Measurements from ENCODE around the gene HERPUD1. TPM values are rescaled to one million over a fixed set of nuclear protein-coding genes. Genes with fewer than 3 reads are reported as not detected.

The HERPUD1 gene
- total RNA-seq, 1 donor from 2014 or later: 110 TPM

DNA sequence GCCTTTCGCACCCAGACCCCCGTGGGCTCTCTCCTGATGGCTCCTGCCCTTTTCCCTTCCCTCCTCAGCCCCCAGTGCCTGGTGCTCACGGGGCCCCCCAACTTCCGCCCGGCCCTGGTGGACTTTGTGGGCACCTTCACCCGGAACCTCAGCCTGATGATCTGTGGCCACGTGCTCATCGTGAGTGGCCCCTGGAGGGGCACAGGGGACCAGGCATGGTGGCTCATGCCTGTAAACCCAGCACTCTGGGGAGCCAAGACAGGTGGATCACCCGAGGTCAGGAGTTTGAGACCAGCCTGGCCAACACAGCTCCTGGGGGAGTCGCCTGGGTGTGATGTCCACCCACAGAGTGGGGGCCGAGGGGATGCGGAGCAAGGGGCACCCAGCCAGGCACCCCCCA lies 45.6 kb upstream of the HERPUD1 start:
- Histone ChIP-seq H3K36me3 (ENCODE audit: control insufficient read depth, insufficient read depth, low read length) (no peaks in the 10 kb centered on the region), H3K27me3 (ENCODE audit: control insufficient read depth, insufficient read depth, low read length) (no peaks in the 10 kb centered on the region), H3K4me3 (ENCODE audit: low read depth, low read length) (no peak overlapping the region)
- TF ChIP-seq CTCF (IDR thresholded peaks at IDR 0.05; ENCODE audit: insufficient read depth, low read length, severe bottlenecking): no peak
- FAIRE-seq (no peak), DNase-seq (ENCODE audit: low read depth) (no peak)

DNA sequence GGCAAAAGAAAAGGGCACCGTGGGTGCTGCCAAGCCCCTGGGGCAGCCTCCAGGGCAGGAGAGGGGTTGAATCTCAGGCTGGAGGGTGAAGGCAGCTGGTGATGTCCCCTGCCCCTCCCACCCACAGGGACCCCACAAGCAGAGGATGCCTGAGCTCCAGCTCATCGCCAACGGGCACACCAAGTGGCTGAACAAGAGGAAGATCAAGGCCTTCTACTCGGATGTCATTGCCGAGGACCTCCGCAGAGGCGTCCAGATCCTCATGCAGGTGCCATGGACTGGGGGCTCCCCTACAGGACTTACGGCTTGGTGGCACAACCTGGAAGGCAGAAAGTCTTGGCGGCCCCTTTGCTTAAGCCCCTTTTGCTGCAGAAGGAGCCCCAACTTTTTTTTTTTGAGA lies 45.1 kb upstream of the HERPUD1 start:
- no peak for DNase-seq (ENCODE audit: low read depth)
- Histone ChIP-seq H3K4me3 (ENCODE audit: low read depth, low read length) (no peak overlapping the region), H3K27me3 (ENCODE audit: control insufficient read depth, insufficient read depth, low read length) (no peaks in the 10 kb centered on the region), H3K36me3 (ENCODE audit: control insufficient read depth, insufficient read depth, low read length) (no peaks in the 10 kb centered on the region)
- FAIRE-seq: no peak
- no peak for TF ChIP-seq CTCF (IDR thresholded peaks at IDR 0.05; ENCODE audit: insufficient read depth, low read length, severe bottlenecking)

GRCh38 chr16:56888806-56889205 lies 43.1 kb upstream of the HERPUD1 start:
- DNase-seq (ENCODE audit: low read depth) (no peak), FAIRE-seq (no peak)
- Histone ChIP-seq H3K4me3 (ENCODE audit: low read depth, low read length) (no peak overlapping the region), H3K27me3 (ENCODE audit: control insufficient read depth, insufficient read depth, low read length) (no peaks in the 10 kb centered on the region), H3K36me3 (ENCODE audit: control insufficient read depth, insufficient read depth, low read length) (no peaks in the 10 kb centered on the region)
- TF ChIP-seq CTCF (IDR thresholded peaks at IDR 0.05; ENCODE audit: insufficient read depth, low read length, severe bottlenecking): no peak

- no peaks in the 10 kb centered on the region for H3K36me3 ChIP-seq (ENCODE audit: control insufficient read depth, insufficient read depth, low read length)
- H3K27me3 ChIP-seq (ENCODE audit: control insufficient read depth, insufficient read depth, low read length): no peaks in the 10 kb centered on the region
- TF ChIP-seq CTCF (IDR thresholded peaks at IDR 0.05; ENCODE audit: insufficient read depth, low read length, severe bottlenecking): no peak
- FAIRE-seq (no peak), DNase-seq (ENCODE audit: low read depth) (no peak)
- no peak overlapping the region for H3K4me3 ChIP-seq (ENCODE audit: low read depth, low read length)
Measured at GRCh38 chr16:56889206-56889605, 42.7 kb upstream of the HERPUD1 start.

GRCh38 chr16:56891685-56892084 lies 40.3 kb upstream of the HERPUD1 start:
- no peak for TF ChIP-seq CTCF (IDR thresholded peaks at IDR 0.05; ENCODE audit: insufficient read depth, low read length, severe bottlenecking)
- FAIRE-seq: no peak
- no peaks in the 10 kb centered on the region for H3K36me3 ChIP-seq (ENCODE audit: control insufficient read depth, insufficient read depth, low read length)
- no peak overlapping the region for H3K4me3 ChIP-seq (ENCODE audit: low read depth, low read length)
- H3K27me3 ChIP-seq (ENCODE audit: control insufficient read depth, insufficient read depth, low read length): no peaks in the 10 kb centered on the region
- no peak for DNase-seq (ENCODE audit: low read depth)

DNA sequence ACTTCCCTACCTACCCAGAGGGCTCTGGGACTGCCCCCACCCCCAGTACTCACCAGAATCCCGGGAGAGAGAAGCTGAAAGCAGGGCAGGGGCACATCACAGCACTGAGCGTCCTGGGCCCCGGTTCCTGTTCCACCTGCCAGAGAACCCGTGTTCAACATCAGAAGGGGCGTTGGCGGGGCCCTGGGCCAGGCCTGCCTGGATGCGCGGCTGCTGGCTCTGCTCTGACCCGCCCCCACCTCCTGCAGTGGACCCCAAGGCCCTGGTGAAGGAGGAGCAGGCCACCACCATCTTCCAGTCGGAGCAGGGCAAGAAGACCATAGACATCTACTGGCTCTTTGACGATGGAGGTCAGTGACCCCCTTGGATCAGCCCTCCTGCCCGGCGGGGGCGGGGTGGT lies 39.2 kb upstream of the HERPUD1 start:
- no peak overlapping the region for H3K4me3 ChIP-seq (ENCODE audit: low read depth, low read length)
- no peak for FAIRE-seq
- no peak for DNase-seq (ENCODE audit: low read depth)
- H3K27me3 ChIP-seq (ENCODE audit: control insufficient read depth, insufficient read depth, low read length): peaks cover 4% of the 10 kb centered on the region
- H3K36me3 ChIP-seq (ENCODE audit: control insufficient read depth, insufficient read depth, low read length): no peaks in the 10 kb centered on the region
- no peak for TF ChIP-seq CTCF (IDR thresholded peaks at IDR 0.05; ENCODE audit: insufficient read depth, low read length, severe bottlenecking)
